NCI-H2081 (cell line): ENCODE measurements around the gene KRCC1.

Experiments
- DNase-seq, 2 experiments: peaks; one replicate each; lab custom pipeline; 2025; lab: John Stamatoyannopoulos, UW

The KRCC1 gene

GRCh38 chr2:88055371-88056128 lies at the start of gene KRCC1:
KRCC1 (minus strand) TSS chr2:88055783; CDS start chr2:88028563, 27,220 bp downstream.
- peak; percentile 92 to 96 for DNase-seq

- no peak for DNase-seq
Observed at GRCh38 chr2:88100489-88100858, 44.9 kb upstream of the KRCC1 start.

- no peak for DNase-seq
Observed at GRCh38 chr2:88099798-88100488, 44.4 kb upstream of the KRCC1 start.

- DNase-seq = no peak
Observed at GRCh38 chr2:88098558-88098900, 42.9 kb upstream of the KRCC1 start.

GRCh38 chr2:88097891-88098557 lies 42.4 kb upstream of the KRCC1 start:
- no peak for DNase-seq

- no peak for DNase-seq
Observed at GRCh38 chr2:88097192-88097591, 41.6 kb upstream of the KRCC1 start.

- no peak for DNase-seq
Observed at GRCh38 chr2:88096708-88097107, 41.1 kb upstream of the KRCC1 start.

- DNase-seq = no peak
Observed at GRCh38 chr2:88095022-88095421, 39.4 kb upstream of the KRCC1 start.

- no peak for DNase-seq
Observed at GRCh38 chr2:88092773-88093172, 37.2 kb upstream of the KRCC1 start.

GRCh38 chr2:88091943-88092342 lies 36.4 kb upstream of the KRCC1 start:
- DNase-seq = no peak

GRCh38 chr2:88090446-88091283 lies 35.1 kb upstream of the KRCC1 start:
- no peak for DNase-seq

GRCh38 chr2:88088999-88089398 lies 33.4 kb upstream of the KRCC1 start:
- DNase-seq = no peak

- no peak for DNase-seq
Observed at GRCh38 chr2:88087763-88088162, 32.2 kb upstream of the KRCC1 start.

- no peak for DNase-seq
Observed at GRCh38 chr2:88087073-88087472, 31.5 kb upstream of the KRCC1 start.

GRCh38 chr2:88086401-88086800 lies 30.8 kb upstream of the KRCC1 start:
- DNase-seq = no peak

- no peak for DNase-seq
Observed at GRCh38 chr2:88085602-88086001, 30.0 kb upstream of the KRCC1 start.

- no peak for DNase-seq
Observed at GRCh38 chr2:88085099-88085498, 29.5 kb upstream of the KRCC1 start.

- no peak for DNase-seq
Observed at GRCh38 chr2:88082781-88083180, 27.2 kb upstream of the KRCC1 start.

- DNase-seq = no peak
Observed at GRCh38 chr2:88081924-88082608, 26.5 kb upstream of the KRCC1 start.

GRCh38 chr2:88080545-88080944 lies 25.0 kb upstream of the KRCC1 start:
- DNase-seq = no peak

- DNase-seq = no peak
Observed at GRCh38 chr2:88078643-88079172, 23.1 kb upstream of the KRCC1 start.
